Measurements from ENCODE around the gene OSBPL1A.

DNA sequence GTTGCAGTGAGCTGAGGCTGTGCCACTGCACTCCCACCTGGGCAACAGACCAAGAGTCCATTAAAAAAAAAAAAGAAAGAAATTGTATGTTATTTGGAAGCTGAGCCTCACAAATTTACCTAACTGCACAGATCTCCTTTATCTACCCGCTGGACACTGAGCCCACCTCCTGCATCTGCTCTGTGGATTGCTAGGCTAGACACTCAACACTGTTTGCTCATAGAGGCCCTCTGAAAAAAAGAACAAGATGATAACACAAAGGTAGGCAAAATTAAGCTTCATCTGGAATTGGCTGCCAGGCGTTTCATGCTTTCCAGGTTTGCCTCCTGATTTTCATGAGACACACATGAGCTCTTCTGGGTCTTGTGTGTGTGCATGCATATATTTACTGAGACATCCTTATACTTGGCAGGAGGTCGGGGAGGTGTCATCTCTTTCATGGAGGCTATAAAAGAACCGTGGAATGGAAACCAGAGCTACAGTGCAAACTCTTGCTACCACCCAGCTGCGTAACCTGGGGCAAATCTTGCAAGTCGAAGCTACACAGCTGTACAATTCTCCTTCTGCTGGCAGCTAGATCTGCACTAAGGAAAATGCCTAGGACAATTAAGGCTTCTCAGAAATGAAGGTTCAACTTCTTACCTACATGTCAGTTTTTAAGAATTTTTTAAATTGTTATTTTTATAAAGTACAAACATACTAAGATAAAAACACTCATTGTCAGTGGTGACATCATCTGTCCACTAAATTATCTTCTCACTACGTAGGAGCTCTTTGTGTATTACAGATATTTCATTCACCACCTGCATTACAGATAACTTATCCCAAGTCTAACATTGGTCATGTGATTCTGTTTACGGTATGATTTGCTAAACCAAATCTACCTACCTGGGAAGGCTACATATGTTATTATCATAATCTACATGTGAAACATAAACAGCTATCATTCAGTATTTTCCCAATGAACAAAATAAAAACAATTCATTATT, 195.6 kb downstream of the OSBPL1A start:
- TF ChIP-seq POLR2A (IDR thresholded peaks at IDR 0.05; ENCODE audit: low read depth, low read length) (no peak), ZZZ3 (IDR thresholded peaks at IDR 0.05; ENCODE audit: control insufficient read depth, insufficient read length, low read depth) (no peak), ESRRA (IDR thresholded peaks at IDR 0.05; ENCODE audit: low read length) (no peak), RB1 (IDR thresholded peaks at IDR 0.05; ENCODE audit: borderline replicate concordance) (no peak), HCFC1 (IDR thresholded peaks at IDR 0.05; ENCODE audit: low read length) (no peak), EZH2 (IDR thresholded peaks at IDR 0.05; ENCODE audit: borderline replicate concordance, control insufficient read depth, low read depth, low read length) (no peak)
- TF ChIP-seq, protein P1, sequence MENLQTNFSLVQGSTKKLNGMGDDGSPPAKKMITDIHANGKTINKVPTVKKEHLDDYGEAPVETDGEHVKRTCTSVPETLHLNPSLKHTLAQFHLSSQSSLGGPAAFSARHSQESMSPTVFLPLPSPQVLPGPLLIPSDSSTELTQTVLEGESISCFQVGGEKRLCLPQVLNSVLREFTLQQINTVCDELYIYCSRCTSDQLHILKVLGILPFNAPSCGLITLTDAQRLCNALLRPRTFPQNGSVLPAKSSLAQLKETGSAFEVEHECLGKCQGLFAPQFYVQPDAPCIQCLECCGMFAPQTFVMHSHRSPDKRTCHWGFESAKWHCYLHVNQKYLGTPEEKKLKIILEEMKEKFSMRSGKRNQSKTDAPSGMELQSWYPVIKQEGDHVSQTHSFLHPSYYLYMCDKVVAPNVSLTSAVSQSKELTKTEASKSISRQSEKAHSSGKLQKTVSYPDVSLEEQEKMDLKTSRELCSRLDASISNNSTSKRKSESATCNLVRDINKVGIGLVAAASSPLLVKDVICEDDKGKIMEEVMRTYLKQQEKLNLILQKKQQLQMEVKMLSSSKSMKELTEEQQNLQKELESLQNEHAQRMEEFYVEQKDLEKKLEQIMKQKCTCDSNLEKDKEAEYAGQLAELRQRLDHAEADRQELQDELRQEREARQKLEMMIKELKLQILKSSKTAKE (IDR thresholded peaks at IDR 0.05; ENCODE audit: low read depth, poor library complexity, severe bottlenecking), result no peak
- TF ChIP-seq, protein P2, sequence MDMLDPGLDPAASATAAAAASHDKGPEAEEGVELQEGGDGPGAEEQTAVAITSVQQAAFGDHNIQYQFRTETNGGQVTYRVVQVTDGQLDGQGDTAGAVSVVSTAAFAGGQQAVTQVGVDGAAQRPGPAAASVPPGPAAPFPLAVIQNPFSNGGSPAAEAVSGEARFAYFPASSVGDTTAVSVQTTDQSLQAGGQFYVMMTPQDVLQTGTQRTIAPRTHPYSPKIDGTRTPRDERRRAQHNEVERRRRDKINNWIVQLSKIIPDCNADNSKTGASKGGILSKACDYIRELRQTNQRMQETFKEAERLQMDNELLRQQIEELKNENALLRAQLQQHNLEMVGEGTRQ (IDR thresholded peaks at IDR 0.05; ENCODE audit: borderline replicate concordance, low read depth, low read length), result no peak
- TF ChIP-seq, protein P3, sequence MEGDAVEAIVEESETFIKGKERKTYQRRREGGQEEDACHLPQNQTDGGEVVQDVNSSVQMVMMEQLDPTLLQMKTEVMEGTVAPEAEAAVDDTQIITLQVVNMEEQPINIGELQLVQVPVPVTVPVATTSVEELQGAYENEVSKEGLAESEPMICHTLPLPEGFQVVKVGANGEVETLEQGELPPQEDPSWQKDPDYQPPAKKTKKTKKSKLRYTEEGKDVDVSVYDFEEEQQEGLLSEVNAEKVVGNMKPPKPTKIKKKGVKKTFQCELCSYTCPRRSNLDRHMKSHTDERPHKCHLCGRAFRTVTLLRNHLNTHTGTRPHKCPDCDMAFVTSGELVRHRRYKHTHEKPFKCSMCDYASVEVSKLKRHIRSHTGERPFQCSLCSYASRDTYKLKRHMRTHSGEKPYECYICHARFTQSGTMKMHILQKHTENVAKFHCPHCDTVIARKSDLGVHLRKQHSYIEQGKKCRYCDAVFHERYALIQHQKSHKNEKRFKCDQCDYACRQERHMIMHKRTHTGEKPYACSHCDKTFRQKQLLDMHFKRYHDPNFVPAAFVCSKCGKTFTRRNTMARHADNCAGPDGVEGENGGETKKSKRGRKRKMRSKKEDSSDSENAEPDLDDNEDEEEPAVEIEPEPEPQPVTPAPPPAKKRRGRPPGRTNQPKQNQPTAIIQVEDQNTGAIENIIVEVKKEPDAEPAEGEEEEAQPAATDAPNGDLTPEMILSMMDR (IDR thresholded peaks at IDR 0.05 in 2 of 3, conservative IDR thresholded peaks at IDR 0.05 in 1 of 3; ENCODE audit: control insufficient read depth in 2 of 3, extremely low read depth in 1 of 3, insufficient read depth in 1 of 3, low read depth in 3 of 3, low read length in 3 of 3), result no peak
